GM13976 (cell line): ENCODE results near the gene TMEM14A.
"Not testable (repeated sequence)": the region's sequence is repeated elsewhere in the genome, so short reads cannot be mapped to it uniquely, and the experiment has no call there.

ENCODE experiments used
- DNase-seq: peaks from one replicate; pipeline ENCODE4 v3.0.0; 2012; ENCODE audit warnings: low spot score
- CTCF ChIP-seq: IDR thresholded peaks from 2 replicates; pipeline ENCODE4 v1.5.1; 2012; ENCODE audit warnings: borderline replicate concordance, mild to moderate bottlenecking; ENCODE audit not compliant: insufficient read depth; ENCODE audit errors: extremely low read depth, missing control alignments, control extremely low read depth
- in situ Hi-C: fragments of 300-500 bp; cut with MboI; formaldehyde crosslinking; loops from one replicate; pipeline ENCODE4 v1.12.0; 2022; ENCODE audit warnings: low sequenced_read_pairs, mixed read lengths, inconsistent platforms; ENCODE audit not compliant: unreplicated experiment

The TMEM14A gene

GRCh38 chr6:52706001-52706400 lies 35.1 kb downstream of the TMEM14A start:
- no peak for TF ChIP-seq CTCF
- DNase-seq = no peak
- in situ Hi-C loops = no loop called here

- no peak for TF ChIP-seq CTCF
- in situ Hi-C loops = no loop called here
These were observed 37.2 kb downstream of the TMEM14A start for GRCh38 chr6:52707963-52708680.

GRCh38 chr6:52712136-52712535 lies 41.2 kb downstream of the TMEM14A start:
- in situ Hi-C loops = no loop called here
- TF ChIP-seq CTCF = no peak
- no peak for DNase-seq

More at GRCh38 chr6:52707963-52708680, 37.2 kb downstream of the TMEM14A start:
- DNase-seq = no peak

- DNase-seq = not testable (repeated sequence)
These were observed 43.8 kb downstream of the TMEM14A start for GRCh38 chr6:52714761-52715160.

GRCh38 chr6:52718550-52718949 lies 47.6 kb downstream of the TMEM14A start:
- in situ Hi-C loops = no loop called here
- no peak for DNase-seq
- TF ChIP-seq CTCF = no peak

More at GRCh38 chr6:52714761-52715160, 43.8 kb downstream of the TMEM14A start:
- in situ Hi-C loops = not testable (repeated sequence)

GRCh38 chr6:52720321-52720720 lies 49.4 kb downstream of the TMEM14A start:
- DNase-seq = no peak
- no peak for TF ChIP-seq CTCF

GRCh38 chr6:52724042-52724405 lies 53.1 kb downstream of the TMEM14A start:
- no peak for TF ChIP-seq CTCF
- in situ Hi-C loops = no loop called here
- no peak for DNase-seq

More at GRCh38 chr6:52720321-52720720, 49.4 kb downstream of the TMEM14A start:
- in situ Hi-C loops = no loop called here
